ENCODE measurements around the gene KRTAP20-4.

KRTAP20-4 gene

GRCh38 chr21:30620522-30620921 is at the start of gene KRTAP20-4:
KRTAP20-4 (plus strand) TSS chr21:30620627.
- no peak for DNase-seq (ENCODE audit: low read depth)

GRCh38 chr21:30577766-30578165 is 42.7 kb upstream of the KRTAP20-4 start:
- DNase-seq (ENCODE audit: low read depth) = no peak

- no peak for DNase-seq (ENCODE audit: low read depth)
Measured at GRCh38 chr21:30579346-30579745, 41.1 kb upstream of the KRTAP20-4 start.

- DNase-seq (ENCODE audit: low read depth) = no peak
Measured at GRCh38 chr21:30580132-30580531, 40.3 kb upstream of the KRTAP20-4 start.

- no peak for DNase-seq (ENCODE audit: low read depth)
Measured at GRCh38 chr21:30582870-30583269, 37.6 kb upstream of the KRTAP20-4 start.

GRCh38 chr21:30590297-30590696 is 30.1 kb upstream of the KRTAP20-4 start, which contains the start of gene KRTAP22-2:
KRTAP22-2 (minus strand) TSS chr21:30590397.
- DNase-seq (ENCODE audit: low read depth) = no peak

- DNase-seq (ENCODE audit: low read depth) = no peak
Measured at GRCh38 chr21:30592140-30592539, 28.3 kb upstream of the KRTAP20-4 start, which contains the start of gene KRTAP6-3. KRTAP6-3 (plus strand) TSS chr21:30592440; CDS start chr21:30592446, 6 bp downstream.

- DNase-seq (ENCODE audit: low read depth) = no peak
Measured at GRCh38 chr21:30598802-30599201, 21.6 kb upstream of the KRTAP20-4 start, which contains the start of gene KRTAP6-2. KRTAP6-2 (minus strand) TSS chr21:30598902; CDS start chr21:30598874, 28 bp downstream.

- DNase-seq (ENCODE audit: low read depth) = no peak
Measured at GRCh38 chr21:30600787-30601186, 19.6 kb upstream of the KRTAP20-4 start, which contains the start of gene KRTAP22-1. KRTAP22-1 (plus strand) TSS chr21:30601087.

- DNase-seq (ENCODE audit: low read depth) = no peak
Measured at GRCh38 chr21:30605968-30606367, 14.5 kb upstream of the KRTAP20-4 start.

- no peak for DNase-seq (ENCODE audit: low read depth)
Measured at GRCh38 chr21:30612132-30612531, 8.3 kb upstream of the KRTAP20-4 start.

GRCh38 chr21:30613836-30614235 is 6.6 kb upstream of the KRTAP20-4 start, which contains the start of gene KRTAP6-1:
KRTAP6-1 (minus strand) TSS chr21:30613930; CDS start chr21:30613904, 26 bp downstream.
- no peak for DNase-seq (ENCODE audit: low read depth)

GRCh38 chr21:30615199-30615598 is 5.2 kb upstream of the KRTAP20-4 start:
- no peak for DNase-seq (ENCODE audit: low read depth)

- no peak for DNase-seq (ENCODE audit: low read depth)
Measured at GRCh38 chr21:30616125-30616524, 4.3 kb upstream of the KRTAP20-4 start, which contains the start of gene KRTAP20-1. KRTAP20-1 (plus strand) TSS chr21:30616425; CDS start chr21:30616455, 30 bp downstream.

GRCh38 chr21:30620080-30620479 is 347 bp upstream of the KRTAP20-4 start:
- no peak for DNase-seq (ENCODE audit: low read depth)

- DNase-seq (ENCODE audit: low read depth) = no peak
Measured at GRCh38 chr21:30623362-30623761, 2.9 kb downstream of the KRTAP20-4 start.

GRCh38 chr21:30625449-30626165 is 5.2 kb downstream of the KRTAP20-4 start:
- DNase-seq (ENCODE audit: low read depth) = no peak

GRCh38 chr21:30628109-30628508 is 7.7 kb downstream of the KRTAP20-4 start:
- DNase-seq (ENCODE audit: low read depth) = no peak

- no peak for DNase-seq (ENCODE audit: low read depth)
Measured at GRCh38 chr21:30629200-30629599, 8.8 kb downstream of the KRTAP20-4 start.

GRCh38 chr21:30634906-30635305 is 14.5 kb downstream of the KRTAP20-4 start, which contains the start of gene KRTAP20-2:
KRTAP20-2 (plus strand) TSS chr21:30635206; CDS start chr21:30635264, 58 bp downstream.
- DNase-seq (ENCODE audit: low read depth) = no peak

GRCh38 chr21:30638686-30639085 is 18.3 kb downstream of the KRTAP20-4 start:
- no peak for DNase-seq (ENCODE audit: low read depth)

GRCh38 chr21:30642564-30642963 is 22.1 kb downstream of the KRTAP20-4 start, which contains the start of gene KRTAP20-3:
KRTAP20-3 (plus strand) TSS chr21:30642864.
- no peak for DNase-seq (ENCODE audit: low read depth)

GRCh38 chr21:30646904-30647414 is 26.5 kb downstream of the KRTAP20-4 start:
- no peak for DNase-seq (ENCODE audit: low read depth)
